Activated CD4-positive, CD25-positive, alpha-beta regulatory T cell (primary cell): ENCODE data around the gene PJA2.

Experiments
- DNase-seq, 4 experiments: peaks; one replicate each; lab custom pipeline; 2025; lab: John Stamatoyannopoulos, UW

The PJA2 gene

DNA sequence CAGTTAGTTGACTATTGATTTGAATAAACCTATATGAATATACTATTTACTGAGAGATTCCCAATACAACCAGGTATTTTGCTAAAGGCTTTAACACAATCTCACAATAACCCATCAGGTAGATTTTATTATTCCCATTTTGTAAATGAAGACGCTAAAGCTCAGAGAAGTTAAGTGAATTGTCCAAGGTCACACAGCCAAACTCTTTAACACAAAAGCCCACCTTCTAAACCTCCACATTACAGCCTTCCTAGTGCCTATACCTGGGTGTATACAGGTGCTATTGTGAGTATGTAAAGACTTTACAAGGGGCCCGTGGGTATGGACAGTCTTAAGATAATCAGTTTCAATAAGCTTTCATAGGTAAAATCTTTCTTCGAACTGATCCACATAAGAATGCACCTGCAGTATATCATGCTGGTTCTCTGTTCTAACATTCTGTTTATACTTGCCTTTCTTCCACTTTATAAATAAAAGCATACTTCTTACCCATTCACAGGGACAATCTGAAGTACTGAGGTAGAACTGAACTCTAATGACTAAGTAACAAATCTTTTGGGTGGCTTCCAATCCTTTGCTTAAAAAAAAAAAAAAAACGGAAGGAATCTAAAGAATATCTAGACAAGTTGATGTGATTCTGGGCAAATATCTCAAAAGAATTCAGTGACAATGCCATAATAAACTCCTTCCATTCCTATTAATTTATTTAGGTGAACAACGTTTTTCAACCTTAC is 59.1 kb downstream of the PJA2 start:
- DNase-seq, result no peak

DNA sequence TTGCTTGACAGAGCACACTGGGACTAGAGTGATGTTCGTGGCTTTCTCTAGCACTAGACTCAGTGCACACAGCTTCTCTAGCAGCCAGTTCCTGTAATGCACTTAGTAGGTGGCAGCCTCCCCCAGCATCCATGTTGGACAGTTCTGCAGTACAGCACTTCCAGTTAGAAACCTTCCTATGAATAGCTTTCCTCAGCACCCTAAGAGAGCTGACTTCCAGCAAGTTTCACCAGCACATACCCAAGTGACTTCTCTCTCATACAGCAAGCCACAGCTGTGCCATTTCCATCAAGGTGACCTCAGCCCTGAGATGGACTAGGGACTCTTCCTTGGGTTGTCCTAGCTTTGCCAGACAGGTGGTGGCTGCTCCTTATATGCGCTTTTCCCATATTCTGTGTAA is 60.4 kb downstream of the PJA2 start:
- DNase-seq, result no peak

DNA sequence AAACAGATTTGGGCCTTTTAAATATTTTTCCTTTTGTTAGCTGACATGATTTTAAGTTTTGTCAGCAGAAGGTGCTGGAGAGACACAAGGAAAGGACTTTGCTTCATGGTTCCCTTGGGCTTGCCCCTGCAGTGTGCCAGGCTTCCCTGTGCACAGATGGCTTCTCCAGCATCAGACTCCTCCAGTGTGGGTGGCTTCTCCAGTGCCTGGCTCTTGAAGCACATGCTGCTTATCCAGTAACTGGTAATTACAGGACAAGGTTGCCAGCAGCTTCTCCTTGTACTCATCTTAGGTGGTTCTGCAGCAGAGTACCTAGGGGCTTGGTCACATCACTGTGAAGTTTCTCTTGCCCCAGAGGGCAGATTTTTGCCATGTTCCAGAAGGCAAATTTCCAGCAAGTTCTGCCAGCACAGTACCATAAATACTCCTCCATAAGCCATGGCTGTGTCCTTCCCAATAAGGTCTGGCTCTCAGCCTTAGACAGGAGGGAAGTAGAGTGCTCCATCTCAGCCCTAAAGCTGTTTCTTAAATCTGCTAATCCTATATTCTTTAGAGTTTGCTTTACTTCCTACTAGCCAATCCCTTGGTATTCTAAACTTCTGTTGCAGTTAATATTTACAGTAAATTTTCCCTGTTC is 62.4 kb downstream of the PJA2 start:
- no peak for DNase-seq

DNA sequence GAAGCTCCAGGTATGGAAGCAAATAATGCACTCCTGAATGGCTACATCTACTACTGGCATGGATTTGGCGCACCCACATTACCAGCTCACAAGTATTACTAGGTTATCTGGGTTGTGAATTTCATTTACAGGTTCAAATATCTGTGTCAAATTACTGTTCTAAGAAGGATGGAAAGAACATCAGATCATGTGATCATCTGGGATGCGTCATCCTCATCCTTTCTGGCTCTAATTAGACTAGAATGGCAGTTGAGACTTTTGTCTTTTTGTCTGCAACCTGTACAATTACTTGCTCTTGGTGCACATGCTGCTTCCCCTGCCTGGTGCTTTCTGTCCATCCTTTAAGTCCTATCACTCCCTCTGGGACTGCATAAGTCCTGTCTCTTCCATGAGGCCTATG is 64.1 kb downstream of the PJA2 start:
- DNase-seq, result no peak

DNA sequence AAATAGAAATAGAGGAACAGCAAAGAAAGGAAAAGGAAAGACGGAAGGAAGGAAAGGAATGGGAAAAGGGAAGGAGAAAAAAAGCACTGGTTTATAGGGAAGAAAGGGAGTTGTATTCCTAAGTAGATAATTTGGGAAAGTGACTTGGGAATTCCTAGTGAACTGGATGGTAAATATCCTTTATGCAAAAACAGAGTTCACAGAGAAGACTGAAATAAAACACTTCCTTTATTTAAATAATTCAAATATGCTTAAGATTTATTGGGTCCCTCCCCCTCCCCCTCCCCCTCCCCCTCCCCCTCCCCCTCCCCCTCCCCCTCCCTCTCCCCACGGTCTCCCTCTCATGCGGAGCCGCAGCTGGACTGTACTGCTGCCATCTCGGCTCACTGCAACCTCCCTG is 69.4 kb downstream of the PJA2 start:
- DNase-seq, result no peak

DNA sequence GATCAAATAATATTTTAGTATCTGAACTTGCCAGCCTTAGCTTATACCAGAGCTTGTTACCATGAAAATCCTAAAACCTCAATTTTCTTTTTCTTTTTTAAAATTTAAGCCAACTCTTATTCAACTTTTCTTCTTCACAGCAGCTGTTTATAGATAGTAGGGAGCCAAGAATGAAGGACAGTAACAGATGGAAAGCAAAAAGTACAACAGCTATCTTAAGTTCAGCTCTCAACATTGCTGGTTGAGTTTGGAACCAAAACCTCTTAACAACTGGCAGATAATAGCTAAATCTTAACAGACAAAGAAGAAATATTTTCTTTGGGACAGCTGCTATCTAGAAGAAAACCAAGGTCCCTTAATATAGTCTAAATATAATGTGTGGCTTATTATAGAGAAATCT is 74.7 kb downstream of the PJA2 start:
- no peak for DNase-seq

DNA sequence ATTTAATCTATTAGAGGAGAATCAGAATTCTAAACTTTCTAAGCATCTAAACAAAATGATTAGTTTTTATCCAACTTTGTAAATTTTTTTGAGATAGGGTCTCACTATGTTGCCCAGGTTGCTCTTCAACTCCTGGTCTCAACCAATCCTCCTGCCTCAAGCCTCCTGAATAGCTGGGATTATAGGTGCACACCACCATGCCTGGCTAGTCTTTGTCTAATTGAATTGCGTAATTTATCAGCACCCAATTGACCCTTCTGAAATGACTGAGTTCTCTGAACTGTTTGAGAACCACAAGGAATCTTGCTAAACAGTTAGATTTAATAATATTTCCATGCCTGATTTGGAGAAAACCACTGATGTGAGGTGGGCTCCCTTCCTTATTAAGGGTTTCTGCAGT is 75.7 kb downstream of the PJA2 start:
- DNase-seq, result no peak

DNA sequence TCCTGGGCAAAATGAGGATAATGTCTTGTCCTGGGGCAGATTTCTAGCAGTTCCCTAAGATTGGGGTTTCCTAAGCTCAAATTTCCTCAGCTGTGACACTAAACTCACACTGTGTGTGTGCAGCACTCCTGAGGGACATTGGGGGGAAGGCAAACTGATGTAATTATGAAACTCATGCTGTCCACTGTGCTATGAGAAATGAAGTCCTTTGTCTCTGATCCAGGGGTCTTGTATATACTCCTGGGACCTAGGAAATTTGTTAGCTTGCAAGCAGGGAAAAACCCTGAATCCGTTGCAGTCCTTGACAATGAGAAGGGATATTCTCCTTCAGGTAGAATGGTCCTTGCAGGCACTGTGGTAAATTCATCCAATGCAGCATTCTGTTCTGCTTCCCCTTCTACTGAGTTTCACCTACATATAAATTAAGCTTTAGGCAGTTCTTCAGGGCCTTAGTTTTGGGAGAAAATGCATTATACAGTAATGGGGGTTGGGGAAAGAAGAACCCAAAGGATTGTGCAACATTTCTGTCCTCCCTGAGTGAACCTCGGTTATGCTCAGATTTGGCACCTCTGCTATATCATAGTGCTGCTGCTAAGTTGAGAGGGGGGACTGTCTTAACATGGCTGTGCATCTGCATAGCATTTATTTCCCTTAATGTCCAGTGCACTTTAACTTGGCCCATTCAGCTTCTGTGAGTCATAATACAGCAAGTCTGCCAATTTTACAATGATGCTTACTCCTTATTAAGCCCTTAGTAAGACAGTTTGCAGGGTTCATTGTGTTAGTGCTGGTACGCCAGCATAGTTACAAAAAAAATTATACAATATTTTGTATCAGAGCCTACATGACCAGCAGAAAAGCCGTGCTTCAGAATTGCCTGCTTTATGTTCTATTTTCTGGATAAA is 80.2 kb downstream of the PJA2 start:
- no peak for DNase-seq

DNA sequence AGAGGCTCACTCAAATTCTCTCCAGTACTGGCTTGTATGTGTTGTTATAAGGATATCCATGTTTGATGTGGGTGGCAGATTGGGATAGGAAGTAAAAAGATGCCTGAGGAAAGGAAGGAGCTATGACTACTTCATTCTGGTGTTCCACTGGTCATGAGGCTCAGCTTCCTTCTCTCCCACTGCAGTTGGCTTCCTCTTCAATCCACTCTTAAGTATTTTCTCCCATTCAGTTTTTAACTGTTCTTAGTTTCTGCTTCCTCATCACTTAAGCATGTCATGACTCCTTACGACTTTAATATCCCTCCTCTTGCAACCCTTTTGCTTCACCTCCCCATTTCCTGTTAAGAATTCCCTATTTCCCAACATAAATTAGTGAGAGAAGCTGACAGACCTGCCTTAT is 81.1 kb downstream of the PJA2 start:
- no peak for DNase-seq

DNA sequence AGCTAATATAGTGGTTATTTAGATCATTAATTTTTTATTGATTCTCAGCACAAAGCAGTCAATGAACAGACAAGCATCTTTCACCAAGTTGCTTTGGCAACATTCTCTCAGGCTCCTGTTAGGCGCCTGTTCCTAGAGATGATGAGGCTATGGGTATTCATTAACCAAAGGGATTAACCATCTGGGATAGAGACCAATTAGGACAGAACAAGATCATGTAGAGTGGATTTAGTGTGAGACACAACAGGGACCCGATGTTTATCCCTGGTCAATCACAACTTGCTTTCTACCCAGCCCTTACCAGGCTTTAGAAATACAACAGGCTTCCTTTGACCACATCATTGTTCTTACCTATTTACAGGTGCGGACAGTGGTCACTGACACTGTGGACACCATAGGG is 82.2 kb downstream of the PJA2 start:
- no peak for DNase-seq

DNA sequence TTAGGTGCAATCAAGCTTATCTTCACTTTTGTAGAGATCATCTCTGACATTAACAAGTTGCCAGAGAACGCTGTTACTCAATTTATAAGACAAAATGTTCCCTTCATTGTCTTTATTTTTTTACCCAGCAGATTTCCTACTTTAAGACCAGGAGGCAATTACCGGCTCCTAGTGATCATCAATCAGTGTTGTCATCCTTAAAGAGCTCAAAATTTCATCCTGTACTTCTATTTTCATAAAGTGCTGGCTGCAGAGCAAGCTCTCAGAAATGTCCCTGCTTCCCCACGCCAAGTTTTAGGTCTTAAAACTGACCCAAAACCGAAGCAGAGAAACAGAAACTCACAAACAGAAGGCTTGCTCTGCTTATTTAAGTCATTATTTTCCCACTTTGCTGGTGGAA is 82.9 kb downstream of the PJA2 start:
- no peak for DNase-seq

DNA sequence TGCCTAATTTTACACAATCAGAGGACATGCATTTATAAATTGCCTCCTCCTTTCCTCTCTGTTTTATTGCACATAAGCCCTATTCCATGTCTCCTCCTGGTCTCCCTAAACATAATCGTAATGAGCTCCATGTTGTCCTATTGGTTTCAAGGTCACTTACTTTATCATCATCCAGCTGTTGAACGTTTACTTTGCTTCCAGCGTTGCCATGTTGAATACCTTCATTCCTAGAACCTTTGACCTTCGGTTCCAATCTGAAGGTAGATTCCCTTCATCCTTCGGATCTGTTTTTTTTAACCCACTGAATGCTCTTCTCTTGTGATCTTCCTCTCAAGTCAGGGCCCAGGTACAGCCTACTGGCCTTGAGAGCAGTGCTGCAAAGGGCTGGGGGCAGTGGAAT is 84.3 kb downstream of the PJA2 start:
- no peak for DNase-seq

DNA sequence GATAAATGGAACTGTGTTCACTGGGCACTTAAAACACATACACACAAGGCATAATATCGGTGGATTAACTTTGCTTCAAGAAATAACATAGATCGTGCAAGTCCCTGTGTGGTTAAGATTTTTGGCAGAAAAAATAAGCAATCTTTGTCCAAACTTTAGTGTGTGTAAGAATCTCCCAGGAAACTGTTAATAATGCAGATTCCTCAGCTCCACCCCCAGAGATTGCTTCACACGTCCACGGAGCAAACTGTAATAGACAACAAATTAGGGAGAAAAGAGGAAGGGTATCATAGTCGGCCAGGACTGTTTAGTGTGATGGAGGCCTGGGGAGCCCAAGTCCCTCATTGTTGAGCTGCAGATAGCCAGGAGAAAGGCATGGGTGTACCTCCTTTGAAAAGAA is 84.8 kb downstream of the PJA2 start:
- no peak for DNase-seq

DNA sequence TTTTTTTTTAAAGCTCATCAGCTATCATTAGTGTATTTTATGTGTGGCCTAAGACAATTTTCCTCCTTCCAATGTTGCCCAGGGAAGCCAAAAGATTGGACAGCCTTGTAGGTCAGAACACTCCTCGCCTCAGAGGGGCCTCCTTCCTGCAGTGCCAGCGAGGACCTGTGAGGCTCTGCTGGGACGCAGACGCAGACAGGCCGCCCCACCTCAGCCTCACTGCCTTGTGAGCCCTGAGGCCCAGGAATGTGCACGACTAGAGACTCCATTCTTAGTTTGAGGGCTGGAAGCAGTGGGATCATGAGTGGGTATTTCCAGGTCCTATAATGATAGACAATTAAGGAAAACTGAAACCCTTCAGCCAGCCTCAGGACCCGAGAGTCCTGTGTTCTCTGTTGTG is 85.4 kb downstream of the PJA2 start:
- no peak for DNase-seq

DNA sequence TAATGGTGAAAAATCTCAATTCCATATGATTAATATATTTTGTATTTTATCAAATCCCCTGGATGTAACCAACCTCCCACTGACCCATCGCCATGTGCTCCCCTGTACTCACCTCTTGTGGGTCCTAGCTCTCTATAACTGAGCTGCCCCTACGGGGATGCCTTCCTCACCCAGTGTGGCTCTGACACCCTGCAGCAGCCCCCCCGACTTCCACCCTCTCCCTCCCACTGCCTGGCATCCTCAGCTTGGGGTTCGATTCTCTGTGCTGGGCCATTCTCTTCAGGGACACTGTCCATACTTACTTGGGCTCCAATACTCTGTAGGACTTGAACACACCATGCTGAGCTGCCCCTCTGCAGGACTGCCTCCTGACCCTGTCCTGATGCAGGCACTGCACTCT is 87.1 kb downstream of the PJA2 start:
- no peak for DNase-seq

DNA sequence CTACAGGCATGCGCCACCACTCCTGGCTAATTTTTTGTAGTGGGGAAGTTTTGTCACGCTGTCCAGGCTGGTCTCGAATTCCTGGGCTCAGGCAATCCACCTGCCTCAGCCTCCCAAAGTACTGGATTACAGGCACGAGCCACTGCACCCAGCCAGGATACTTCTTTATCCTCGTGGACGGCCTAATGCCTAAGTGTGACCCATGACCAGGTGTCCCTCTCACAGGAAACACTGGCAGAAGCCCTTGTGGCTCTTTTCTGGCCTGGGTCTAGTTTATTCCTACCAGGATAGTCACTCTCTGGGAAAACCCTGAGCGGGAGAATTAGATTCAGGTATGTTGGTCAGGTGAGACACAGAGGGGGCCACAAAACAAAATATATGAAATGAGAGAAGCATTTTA is 90.4 kb downstream of the PJA2 start:
- no peak for DNase-seq

DNA sequence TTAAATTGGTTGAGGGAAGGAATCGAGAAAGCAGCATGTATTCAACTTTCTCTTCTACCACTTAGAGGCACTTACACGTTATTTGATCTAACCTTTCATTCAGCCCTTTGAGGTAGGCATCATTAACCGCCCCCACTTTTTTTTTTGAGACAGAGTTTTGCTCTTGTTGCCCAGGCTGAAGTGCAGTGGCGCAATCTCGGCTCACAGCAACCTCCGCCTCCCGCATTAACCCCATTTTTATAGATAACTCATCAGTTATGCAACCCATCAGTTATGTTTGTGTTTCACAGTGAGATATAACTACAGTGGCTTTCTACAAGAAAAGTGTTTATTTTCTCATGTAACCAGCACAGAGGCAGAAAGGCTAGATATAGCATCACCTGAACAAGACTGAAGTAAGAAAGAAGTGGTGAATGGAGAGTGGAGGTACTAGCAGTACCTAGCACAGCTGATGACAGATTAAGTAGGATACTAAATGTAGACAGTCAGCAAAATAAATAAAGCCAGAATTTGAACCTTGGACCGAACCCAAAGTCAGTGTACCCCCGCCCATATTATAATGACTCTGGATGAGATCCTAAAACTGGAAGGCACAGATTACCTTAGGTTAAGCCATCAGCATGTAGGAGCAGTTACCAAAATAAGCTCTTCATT is 91.2 kb downstream of the PJA2 start:
- no peak for DNase-seq

DNA sequence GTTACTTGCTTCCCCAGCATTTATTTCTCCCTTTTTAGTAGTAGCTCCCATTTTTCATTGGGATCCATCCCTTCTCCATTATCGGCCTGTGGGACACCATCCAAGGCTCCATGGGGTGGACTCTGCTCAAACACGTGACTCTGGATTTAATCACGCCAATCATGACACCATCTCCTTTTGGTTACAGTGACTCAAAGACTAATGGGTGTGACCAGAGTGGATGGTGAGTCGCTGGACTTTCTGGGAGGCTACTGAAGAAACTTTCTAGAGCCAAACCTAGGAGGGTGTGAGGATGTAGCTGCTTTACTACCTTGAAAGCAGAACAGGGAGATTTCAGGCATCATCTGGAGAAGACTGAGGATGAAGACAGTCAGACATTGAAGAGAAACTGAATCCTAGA is 93.1 kb downstream of the PJA2 start:
- DNase-seq, result no peak

DNA sequence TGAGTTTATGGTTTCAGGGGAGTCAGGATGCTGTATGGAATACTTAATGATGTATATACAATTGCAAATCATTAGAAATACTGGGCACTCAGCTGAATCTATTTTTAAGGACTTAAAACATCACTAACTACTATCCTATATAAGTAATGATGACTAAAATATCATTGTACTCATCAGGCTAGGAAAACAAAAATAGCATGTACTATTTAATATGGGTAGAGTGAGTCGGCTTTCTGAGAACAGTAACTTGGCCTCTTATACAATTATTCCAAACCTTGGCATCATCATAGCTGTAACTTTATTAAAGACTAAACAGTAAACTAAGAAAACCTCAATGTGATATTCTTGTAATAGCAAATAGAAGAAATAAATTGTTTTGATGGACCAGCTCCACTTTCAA is 94.5 kb downstream of the PJA2 start:
- no peak for DNase-seq

DNA sequence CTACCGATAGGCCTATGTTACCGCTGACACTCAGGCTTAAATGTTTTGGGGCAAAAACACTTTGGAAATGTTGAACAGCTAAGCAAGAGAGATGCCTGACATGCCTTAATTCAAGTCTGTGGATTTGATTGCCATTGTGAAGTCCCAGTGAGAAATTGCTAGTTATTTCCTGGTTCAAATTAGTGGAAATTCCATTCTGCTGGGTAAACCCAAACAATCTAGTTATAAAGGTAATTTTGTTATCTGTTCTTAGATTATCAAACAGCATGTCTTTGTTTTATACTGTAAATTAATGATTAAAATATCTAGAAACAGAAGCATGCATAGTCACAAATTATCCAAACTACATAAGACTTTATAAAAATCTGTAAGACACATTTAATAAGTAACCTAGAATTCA is 96.6 kb downstream of the PJA2 start:
- DNase-seq, result no peak

DNA sequence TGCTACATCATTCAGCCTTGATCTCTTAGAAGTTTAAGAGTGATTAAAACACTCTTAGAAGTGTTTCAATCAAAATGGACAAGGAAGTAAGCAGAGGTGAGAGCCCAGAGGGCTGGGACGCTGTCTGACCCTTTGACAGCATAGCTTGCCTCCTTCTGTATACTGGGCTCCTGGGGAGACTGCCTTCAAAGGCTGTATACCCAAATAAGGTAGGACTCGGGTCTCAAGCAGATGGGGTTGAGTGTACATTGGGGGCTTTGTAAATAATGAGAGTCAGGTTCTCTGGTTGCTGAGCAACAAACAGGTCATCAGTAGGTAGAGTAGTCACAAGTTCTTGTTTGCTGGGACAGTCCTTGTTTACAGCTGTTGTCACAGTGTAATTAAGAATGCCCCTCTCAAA is 97.1 kb downstream of the PJA2 start:
- no peak for DNase-seq

DNA sequence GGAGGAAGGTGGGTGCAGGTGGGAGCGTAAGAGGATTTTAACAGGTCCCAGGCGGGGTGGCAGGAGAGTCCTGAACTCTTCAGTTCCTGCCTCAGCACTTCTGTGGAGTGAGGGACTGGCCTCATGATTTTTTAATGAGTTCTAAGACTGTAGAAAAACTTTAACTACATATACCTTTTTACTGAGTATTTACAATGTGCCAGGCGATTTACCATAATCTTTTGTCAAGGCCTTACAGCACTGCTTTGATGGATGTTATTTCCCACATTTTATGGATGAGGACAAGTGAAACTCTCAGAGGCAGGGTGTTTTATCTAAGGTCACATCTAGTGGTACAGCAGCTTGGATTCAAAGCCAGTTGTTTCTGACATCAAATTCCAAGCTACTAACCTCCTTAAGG is 99.5 kb downstream of the PJA2 start:
- no peak for DNase-seq
